Right lobe of liver (tissue), 4 donors: ENCODE results near the gene SH3RF1.

Experiments used
- CTCF ChIP-seq, 4 donors: fragments of 200-600 bp in 3 of 4; fragments of 450-650 bp in 1 of 4; IDR thresholded peaks; one replicate each; pipeline versions ENCODE4 v1.5.1 to v1.8.0; 2016 to 2022; ENCODE audit warnings: antibody characterized with exemption in 4 of 4, mild to moderate bottlenecking in 2 of 4
- POLR2A ChIP-seq: fragments of 450-650 bp; IDR thresholded peaks from one replicate; pipeline ENCODE4 v1.6.1; 2017; ENCODE audit warnings: antibody characterized with exemption, mild to moderate bottlenecking
- donor health status: DM: no; HTN: no; CAD: no.
- donor health status: DM: no; HTN: no; CAD: no.
- donor health status: DM: no; HTN: yes; CAD: no.

DNA sequence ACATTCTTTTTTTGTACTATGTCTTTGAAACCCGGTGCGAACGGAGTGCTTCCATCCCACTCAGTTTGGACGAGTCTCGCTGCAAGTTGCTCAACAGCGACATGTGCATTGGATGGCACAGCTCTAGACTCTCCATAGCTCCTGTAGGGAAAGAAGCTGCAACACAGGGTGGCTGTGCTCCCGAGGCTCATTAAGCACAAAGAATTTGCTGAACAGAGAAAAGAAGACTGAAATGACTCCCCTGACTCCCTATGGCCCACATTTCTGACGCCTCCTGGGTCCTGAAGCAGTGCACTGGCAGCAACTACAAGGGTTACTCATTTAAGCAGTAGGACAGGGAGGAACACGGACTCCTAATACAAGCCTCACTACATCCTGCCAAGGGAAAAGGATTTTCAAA is 127.4 kb downstream of the SH3RF1 start:
- no peak for TF ChIP-seq CTCF (IDR thresholded peaks at IDR 0.05)
- TF ChIP-seq POLR2A = no peak
